Neural progenitor cell (in vitro differentiated cells): Measurements from ENCODE around the gene CYP27B1. TPM values are rescaled to one million over a fixed set of nuclear protein-coding genes. Genes with fewer than 3 reads are reported as not detected.

Source experiments
- DNase-seq: peaks from one replicate; pipeline ENCODE4 v3.0.0-alpha.2; 2016; ENCODE audit warnings: low spot score
- H2AFZ ChIP-seq: fragments of 200-600 bp; sonication (generic); replicated peaks from 2 replicates; pipeline ENCODE4 v1.6.1; 2016; ENCODE audit warnings: antibody characterized with exemption
- H3F3A ChIP-seq: fragments of 200-600 bp; sonication (generic); 2 replicates; pipeline ENCODE4 v1.6.1; 2016; ENCODE audit warnings: antibody characterized with exemption, low read depth
- H3K27ac ChIP-seq: fragments of 200-600 bp; sonication (generic); 2 replicates; pipeline ENCODE4 v1.5.1; 2016; ENCODE audit warnings: mild to moderate bottlenecking
- H3K27me3 ChIP-seq: fragments of 200-600 bp; sonication (generic); 2 replicates; pipeline ENCODE4 v1.6.1; 2016; ENCODE audit warnings: mild to moderate bottlenecking, moderate library complexity
- H3K36me3 ChIP-seq: fragments of 200-600 bp; sonication (generic); 2 replicates; pipeline ENCODE4 v1.5.1; 2016
- H3K4me1 ChIP-seq: fragments of 200-600 bp; sonication (generic); 2 replicates; pipeline ENCODE4 v1.6.1; 2016; ENCODE audit warnings: mixed run types
- H3K4me2 ChIP-seq: fragments of 200-600 bp; sonication (generic); 2 replicates; pipeline ENCODE4 v1.6.1; 2016
- H3K4me3 ChIP-seq: fragments of 200-600 bp; sonication (generic); 2 replicates; pipeline ENCODE4 v1.5.1; 2016
- H3K79me2 ChIP-seq: fragments of 200-600 bp; sonication (generic); 2 replicates; pipeline ENCODE4 v1.6.1; 2016; ENCODE audit warnings: low read depth
- H3K9ac ChIP-seq: fragments of 200-600 bp; sonication (generic); 2 replicates; pipeline ENCODE4 v1.6.1; 2016
- H3K9me3 ChIP-seq: fragments of 200-600 bp; sonication (generic); 2 replicates; pipeline ENCODE4 v1.5.1; 2016; ENCODE audit warnings: low read depth
- H4K20me1 ChIP-seq: fragments of 200-600 bp; sonication (generic); 2 replicates; pipeline ENCODE4 v1.6.1; 2016; ENCODE audit warnings: low read depth
- H3K27ac Mint-ChIP-seq: 3 replicates; pipeline ENCODE4 v1.8.0; 2021; ENCODE audit warnings: mixed read lengths
- H3K27me3 Mint-ChIP-seq: 2 replicates; pipeline ENCODE4 v1.8.0; 2022; ENCODE audit warnings: low read depth, mild to moderate bottlenecking, inconsistent platforms, moderate library complexity, mixed read lengths; ENCODE audit not compliant: insufficient read depth
- H3K36me3 Mint-ChIP-seq: 3 replicates; pipeline ENCODE4 v1.8.0; 2021; ENCODE audit warnings: mixed read lengths
- H3K4me1 Mint-ChIP-seq: 3 replicates; pipeline ENCODE4 v1.8.0; 2021; ENCODE audit warnings: mixed read lengths
- H3K4me3 Mint-ChIP-seq: 3 replicates; pipeline ENCODE4 v1.8.0; 2021; ENCODE audit warnings: mild to moderate bottlenecking, moderate library complexity, mixed read lengths
- H3K9me3 Mint-ChIP-seq: 3 replicates; pipeline ENCODE4 v1.8.0; 2020; ENCODE audit warnings: mixed read lengths
- CTCF ChIP-seq: fragments of 200-600 bp; sonication (generic); IDR thresholded peaks from 2 replicates; pipeline ENCODE4 v1.5.1; 2017; ENCODE audit warnings: antibody characterized with exemption, mild to moderate bottlenecking
- EZH2 ChIP-seq: fragments of 200-600 bp; sonication (generic); IDR thresholded peaks from 2 replicates; pipeline ENCODE4 v1.6.1; 2017; ENCODE audit warnings: antibody characterized with exemption, mild to moderate bottlenecking, moderate library complexity
- EZH2phosphoT487 ChIP-seq: fragments of 200-600 bp; sonication (generic); IDR thresholded peaks from 2 replicates; pipeline ENCODE4 v1.6.1; 2017; ENCODE audit warnings: antibody characterized with exemption
- total RNA-seq: library from RNA; depleted of rRNA; stranded (reverse); fragments of >200 nt; gene quantifications from 2 replicates; pipeline ENCODE4 v1.2.3, GENCODE V29; 2015; ENCODE audit warnings: low replicate concordance

CYP27B1 gene
- total RNA-seq, 1 donor from 2014 or later, result 0.17 TPM

- H3F3A ChIP-seq, result peaks cover 19% of the 10 kb centered on the region
- H2AFZ ChIP-seq, result no peak overlapping the region
Observed at GRCh38 chr12:57781244-57781643, 14.4 kb upstream of the CYP27B1 start.

GRCh38 chr12:57780284-57780897 is 13.5 kb upstream of the CYP27B1 start:
- Mint-ChIP-seq H3K4me1 (peaks cover 11% of the 10 kb centered on the region), H3K27me3 (peaks cover 5% of the 10 kb centered on the region), H3K27ac (no peak overlapping the region)

More at GRCh38 chr12:57781244-57781643, 14.4 kb upstream of the CYP27B1 start:
- TF ChIP-seq CTCF (no peak), EZH2phosphoT487 (no peak)
- Mint-ChIP-seq H3K4me1 (peaks cover 11% of the 10 kb centered on the region), H3K27me3 (peaks cover 5% of the 10 kb centered on the region), H3K27ac (no peak overlapping the region), H3K4me3 (no peak overlapping the region), H3K36me3 (peaks cover 5% of the 10 kb centered on the region), H3K9me3 (no peaks in the 10 kb centered on the region)
- Histone ChIP-seq H3K9me3 (no peaks in the 10 kb centered on the region), H3K4me3 (no peak overlapping the region), H3K27ac (no peak overlapping the region), H3K27me3 (no peaks in the 10 kb centered on the region), H3K36me3 (no peaks in the 10 kb centered on the region), H3K79me2 (peaks cover 20% of the 10 kb centered on the region), H3K4me2 (no peak overlapping the region), H4K20me1 (no peaks in the 10 kb centered on the region), H3K4me1 (no peaks in the 10 kb centered on the region), H3K9ac (no peak overlapping the region)
- DNase-seq, result no peak

GRCh38 chr12:57779736-57780135 is 12.9 kb upstream of the CYP27B1 start:
- Histone ChIP-seq H3K9me3 (no peaks in the 10 kb centered on the region), H3K9ac (no peak overlapping the region), H3K79me2 (peaks cover 20% of the 10 kb centered on the region), H2AFZ (no peak overlapping the region), H3F3A (peaks cover 19% of the 10 kb centered on the region), H3K27ac (no peak overlapping the region), H3K4me2 (no peak overlapping the region), H3K4me1 (no peaks in the 10 kb centered on the region), H4K20me1 (no peaks in the 10 kb centered on the region), H3K4me3 (no peak overlapping the region), H3K36me3 (no peaks in the 10 kb centered on the region), H3K27me3 (no peaks in the 10 kb centered on the region)
- DNase-seq, result no peak
- Mint-ChIP-seq H3K36me3 (peaks cover 4% of the 10 kb centered on the region), H3K9me3 (no peaks in the 10 kb centered on the region), H3K4me3 (no peak overlapping the region), H3K4me1 (peaks cover 11% of the 10 kb centered on the region), H3K27me3 (peaks cover 5% of the 10 kb centered on the region), H3K27ac (no peak overlapping the region)
- TF ChIP-seq EZH2 (no peak), EZH2phosphoT487 (no peak), CTCF (no peak)

More at GRCh38 chr12:57780284-57780897, 13.5 kb upstream of the CYP27B1 start:
- no peak overlapping the region for H3K4me2 ChIP-seq
- no peaks in the 10 kb centered on the region for H3K36me3 ChIP-seq
- DNase-seq, result no peak
- H4K20me1 ChIP-seq, result no peaks in the 10 kb centered on the region
- H3F3A ChIP-seq, result peaks cover 19% of the 10 kb centered on the region
- H2AFZ ChIP-seq, result no peak overlapping the region
- TF ChIP-seq EZH2phosphoT487 (no peak), CTCF (no peak), EZH2 (no peak)
- H3K27me3 ChIP-seq, result no peaks in the 10 kb centered on the region
- H3K9me3 ChIP-seq, result no peaks in the 10 kb centered on the region
- no peak overlapping the region for H3K27ac ChIP-seq
- H3K4me3 Mint-ChIP-seq, result no peak overlapping the region
- no peaks in the 10 kb centered on the region for H3K4me1 ChIP-seq
- H3K36me3 Mint-ChIP-seq, result peaks cover 4% of the 10 kb centered on the region
- H3K9ac ChIP-seq, result no peak overlapping the region
- H3K4me3 ChIP-seq, result no peak overlapping the region
- H3K9me3 Mint-ChIP-seq, result no peaks in the 10 kb centered on the region
- H3K79me2 ChIP-seq, result peaks cover 20% of the 10 kb centered on the region
